Measurements from ENCODE around the gene CORO2A.
"Not testable (repeated sequence)": the region's sequence is repeated elsewhere in the genome, so short reads cannot be mapped to it uniquely, and the experiment has no call there.

Gene CORO2A

DNA sequence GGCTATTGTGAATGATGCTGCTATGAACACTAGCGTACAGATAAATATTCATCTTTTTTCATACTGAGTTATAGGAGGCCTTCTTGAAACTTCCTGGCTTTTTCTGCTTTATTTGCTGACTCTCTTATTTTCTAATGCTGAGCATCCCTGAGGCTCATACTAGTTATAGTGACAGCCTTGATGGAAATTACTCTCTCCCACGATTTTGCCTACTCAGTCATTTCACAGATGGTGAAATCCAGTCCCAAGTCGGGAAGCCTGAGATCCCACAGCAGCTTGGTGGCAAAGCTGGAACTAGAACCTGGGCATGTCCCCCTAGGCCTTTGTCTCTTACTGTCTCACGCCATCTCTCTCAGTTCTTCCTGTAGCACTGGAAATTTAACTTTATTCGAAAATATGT is 113.5 kb downstream of the CORO2A start:
- DNase-seq = no peak

- not testable (repeated sequence) for DNase-seq
Observed at GRCh38 chr9:98076514-98076890, 115.9 kb downstream of the CORO2A start.

DNA sequence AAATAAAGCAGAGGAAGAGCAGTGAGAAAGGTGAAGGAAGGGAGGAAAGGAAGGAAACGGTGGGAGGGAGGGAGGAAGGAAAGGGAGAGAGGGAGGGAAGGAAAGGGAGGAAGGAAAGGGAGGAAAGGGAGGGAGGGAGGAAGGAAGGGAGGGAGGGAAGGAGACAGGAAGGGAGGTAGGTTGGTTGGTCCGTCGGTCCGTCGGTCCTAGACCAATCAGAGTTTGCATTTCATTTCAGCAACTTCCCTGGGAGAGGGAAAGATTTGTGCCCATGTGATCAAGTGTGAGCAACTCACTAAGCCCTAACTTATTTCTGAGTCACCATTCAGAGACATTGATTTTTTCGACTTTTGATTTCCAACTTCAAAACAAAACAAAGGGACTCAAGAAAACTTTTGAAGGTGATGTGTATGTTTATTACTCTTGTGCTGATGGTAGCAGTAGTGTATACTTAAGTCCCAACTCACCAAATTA is 117.1 kb downstream of the CORO2A start:
- DNase-seq = peak; percentile 38

DNA sequence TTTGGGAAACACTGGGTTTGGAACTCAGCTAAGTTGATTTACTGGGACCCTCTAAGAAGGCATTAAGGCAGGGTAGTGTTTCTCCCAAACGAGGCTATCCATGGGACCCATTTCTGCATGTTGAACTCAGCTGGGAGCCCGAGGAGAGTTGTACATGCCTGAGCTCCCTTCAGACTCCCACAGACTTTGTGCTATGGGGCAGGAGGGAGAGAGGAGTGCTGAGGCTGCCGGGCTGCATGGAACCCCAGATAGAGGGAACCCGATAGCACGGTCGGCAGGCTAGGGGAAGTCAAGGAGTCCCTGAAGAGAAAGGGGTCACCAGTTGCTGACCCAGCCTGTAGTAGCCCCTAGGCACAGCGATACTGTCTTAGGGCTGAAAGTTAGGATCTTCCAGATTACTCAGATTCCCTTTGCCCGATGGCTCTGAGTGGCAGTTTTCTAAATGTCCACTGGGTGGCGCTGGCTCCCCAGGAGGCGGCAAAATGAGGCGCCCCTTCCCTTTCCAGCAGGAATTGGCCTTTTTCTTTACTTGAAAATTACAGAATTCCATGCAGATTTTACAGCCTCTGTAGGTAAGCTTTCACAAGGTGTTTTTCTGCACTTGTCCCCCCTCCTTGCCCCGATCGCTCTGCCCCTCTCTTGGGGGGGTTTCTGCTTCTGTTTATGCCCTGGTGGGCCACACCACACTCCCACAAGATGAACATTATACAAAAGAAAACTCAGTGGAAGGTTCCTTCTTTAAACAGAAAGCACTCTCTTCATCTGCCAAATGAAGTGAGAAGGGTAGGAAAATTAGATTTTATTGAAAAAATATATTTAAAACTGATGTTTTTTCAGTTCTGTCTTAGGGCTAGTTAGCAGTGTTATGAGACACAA is 118.1 kb downstream of the CORO2A start:
- DNase-seq = peak; percentile 71

DNA sequence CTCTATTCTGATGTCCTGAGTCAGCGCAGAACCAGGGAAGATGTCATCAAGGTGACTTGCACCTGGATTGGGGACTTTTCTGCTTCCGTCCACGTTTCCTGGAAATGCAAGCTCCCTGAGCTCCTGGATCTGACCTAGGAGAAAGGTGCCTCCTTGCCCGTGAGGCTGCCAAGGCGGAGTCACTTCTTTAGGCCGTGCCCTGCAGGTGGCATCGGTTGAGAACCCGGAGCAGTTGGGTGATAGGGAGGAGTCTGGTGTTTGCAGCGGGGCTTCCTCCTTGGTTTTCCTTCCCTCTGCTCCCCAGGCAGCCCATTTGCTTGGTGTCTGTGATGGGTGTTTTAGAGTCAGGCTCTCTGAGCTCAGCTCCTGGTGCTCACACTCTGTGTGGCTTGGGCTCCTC is 120.7 kb downstream of the CORO2A start:
- no peak for DNase-seq

All from stimulated activated CD4-positive, alpha-beta T cell treated with anti-CD3 and anti-CD28 coated beads, Interleukin-15, amount 100 ng/mL, for 24 hours (primary cell).